HepG2 (cell line): Measurements from ENCODE around the gene ALDH4A1. TPM values are rescaled to one million over a fixed set of nuclear protein-coding genes. Genes with fewer than 3 reads are reported as not detected.

Source experiments
- ATAC-seq: fragments of 200-7000 bp; cut with Tn5 transposase; 3 replicates; pipeline ENCODE4 v1.9.1; 2020; ENCODE audit warnings: mild to moderate bottlenecking, moderate library complexity
- BruUV-seq: library from RNA; stranded (reverse); fragments of 400-500 nt; replicated peaks from 2 replicates; lab custom pipeline; 2021; lab: Mats Ljungman, UMichigan
- CTCF ChIA-PET: fragments of 300-600 bp; formaldehyde crosslinking; extraction: SDS; loops from one replicate; lab custom pipeline; 2021; ENCODE audit warnings: low total read pairs, inconsistent platforms, low intra/inter-chr PET ratio; lab: Yijun Ruan, JAX
- POLR2A ChIA-PET: fragments of 350-600 bp; sonication (Branson Sonifier 250); formaldehyde crosslinking; loops from one replicate; lab custom pipeline; 2020; ENCODE audit warnings: antibody characterized with exemption, inconsistent platforms; lab: Yijun Ruan, JAX
- DNase-seq: peaks from one replicate; pipeline ENCODE4 v3.0.0-alpha.2; 2015; ENCODE audit warnings: low spot score
- FAIRE-seq: peaks from 3 replicates; lab custom pipeline; 2011; peaks lifted over from hg19 to GRCh38; lab: Jason Lieb, UNC
- H2AFZ ChIP-seq: one replicate; pipeline ENCODE4 v1.6.1; 2011; ENCODE audit warnings: low read length, inconsistent platforms
- H3K27ac ChIP-seq: fragments of 300-600 bp; 3 replicates; pipeline ENCODE4 v1.8.0; 2011; ENCODE audit warnings: mixed run types, mild to moderate bottlenecking, mixed read lengths, low read length, inconsistent platforms; ENCODE audit not compliant: insufficient read depth; ENCODE audit errors: extremely low read length
- H3K27me3 ChIP-seq, 2 experiments: fragments of 200-600 bp in 1 of 2; 2 replicates in 1 of 2; 3 replicates in 1 of 2; pipeline versions ENCODE4 v1.6.0 to v1.8.0; 2011; ENCODE audit warnings: low read length in 2 of 2, mild to moderate bottlenecking in 2 of 2, moderate library complexity in 2 of 2, inconsistent platforms in 1 of 2; ENCODE audit not compliant: insufficient read depth in 2 of 2, control insufficient read depth in 1 of 2
- H3K36me3 ChIP-seq, 2 experiments: fragments of 200-600 bp in 1 of 2; replicated peaks in 1 of 2; 2 replicates in 1 of 2; 3 replicates in 1 of 2; pipeline versions ENCODE4 v1.5.1 to v1.8.0; 2011; ENCODE audit warnings: low read length in 2 of 2, inconsistent platforms in 1 of 2; ENCODE audit not compliant: insufficient read depth in 2 of 2, control insufficient read depth in 1 of 2
- H3K4me1 ChIP-seq: 2 replicates; pipeline ENCODE4 v1.5.1; 2012; ENCODE audit warnings: low read length, inconsistent platforms; ENCODE audit not compliant: insufficient read depth
- H3K4me2 ChIP-seq: 2 replicates; pipeline ENCODE4 v1.6.0; 2011; ENCODE audit warnings: low read depth, low read length, inconsistent platforms
- H3K4me3 ChIP-seq, 3 experiments: fragments of 200-600 bp in 1 of 3; sonication (generic), shearing (Covaris generic) in 1 of 3; replicated peaks in 1 of 3; 2 replicates each; pipeline ENCODE4 v1.5.1; 2011 to 2016; ENCODE audit warnings: low read length in 3 of 3, inconsistent platforms in 2 of 3, low read depth in 2 of 3, mild to moderate bottlenecking in 2 of 3, control low read depth in 1 of 3, mixed read lengths in 1 of 3; ENCODE audit not compliant: insufficient read depth in 1 of 3
- H3K79me2 ChIP-seq: one replicate; pipeline ENCODE4 v1.6.1; 2011; ENCODE audit warnings: low read length, inconsistent platforms; ENCODE audit not compliant: insufficient read depth
- H3K9ac ChIP-seq: 2 replicates; pipeline ENCODE4 v1.6.0; 2011; ENCODE audit warnings: mild to moderate bottlenecking, low read depth, low read length, inconsistent platforms; ENCODE audit not compliant: insufficient read depth
- H3K9me3 ChIP-seq: 2 replicates; pipeline ENCODE4 v1.5.1; 2012; ENCODE audit warnings: mild to moderate bottlenecking, low read length
- H4K20me1 ChIP-seq: 2 replicates; pipeline ENCODE4 v1.6.0; 2011; ENCODE audit warnings: inconsistent platforms, mild to moderate bottlenecking, low read length, moderate library complexity; ENCODE audit not compliant: insufficient read depth
- FOSL1 ChIP-seq: sonication (generic); formaldehyde crosslinking; IDR thresholded peaks from 2 replicates; pipeline ENCODE4 v1.9.0; 2021; ENCODE audit warnings: missing genetic modification reagents, borderline replicate concordance
- HOXA3 ChIP-seq: sonication (generic); formaldehyde crosslinking; IDR thresholded peaks from 2 replicates; pipeline ENCODE4 v1.5.0; 2020; ENCODE audit warnings: missing genetic modification reagents
- KDM2A ChIP-seq: sonication (generic); formaldehyde crosslinking; IDR thresholded peaks from 2 replicates; pipeline ENCODE4 v1.4.0; 2020; ENCODE audit warnings: low read depth, missing genetic modification reagents, borderline replicate concordance
- NCOA1 ChIP-seq: sonication (generic); formaldehyde crosslinking; IDR thresholded peaks from 2 replicates; pipeline ENCODE4 v1.9.0; 2021; ENCODE audit warnings: missing genetic modification reagents
- RAD51 ChIP-seq: fragments of 450-650 bp; IDR thresholded peaks from 2 replicates; pipeline ENCODE4 v1.6.1; 2016; ENCODE audit warnings: borderline replicate concordance
- TAF1 ChIP-seq: sonication (generic); formaldehyde crosslinking; IDR thresholded peaks from 2 replicates; pipeline ENCODE4 v1.4.0; 2020; ENCODE audit warnings: missing genetic modification reagents
- TSC22D2 ChIP-seq: sonication (generic); formaldehyde crosslinking; IDR thresholded peaks from 2 replicates; pipeline ENCODE4 v1.5.1; 2020; ENCODE audit warnings: missing genetic modification reagents, mild to moderate bottlenecking, borderline replicate concordance
- ZNF550 ChIP-seq: sonication (generic); formaldehyde crosslinking; IDR thresholded peaks from 2 replicates; pipeline ENCODE4 v1.4.0; 2020; ENCODE audit warnings: mild to moderate bottlenecking, missing genetic modification reagents, borderline replicate concordance
- ZNF616 ChIP-seq: sonication (generic); formaldehyde crosslinking; IDR thresholded peaks from 2 replicates; pipeline ENCODE4 v1.5.0; 2020; ENCODE audit warnings: low read depth, mild to moderate bottlenecking, missing genetic modification reagents
- ZSCAN9 ChIP-seq: IDR thresholded peaks from 2 replicates; pipeline ENCODE4 v1.6.1; 2016; ENCODE audit warnings: borderline replicate concordance
- WGBS: methylation state at CpG from one replicate; pipeline ENCODE4 v1.1.6; 2017; ENCODE audit warnings: low lambda C conversion rate; 5-methylcytosine and 5-hydroxymethylcytosine counted together
- in situ Hi-C: cut with HindIII; loops from 2 replicates; pipeline ENCODE4 v1.10.0; 2017; ENCODE audit warnings: low pct_unique_long_range_greater_than_20kb; ENCODE audit not compliant: extremely low pct_ligation_motif_present
- intact Hi-C: fragments of 100-400 bp; cut with micrococcal nuclease; formaldehyde crosslinking; loops from one replicate; pipeline ENCODE4 v1.10.0; 2022; ENCODE audit not compliant: unreplicated experiment
- polyA plus RNA-seq, 8 experiments: library from polyadenylated mRNA; depleted of rRNA in 3 of 8; stranded (reverse) in 7 of 8; unstranded in 1 of 8; fragments of >200 nt; fragmentation: Illumina TruSeq in 4 of 8; extraction: Trizol in 4 of 8; gene quantifications; 2 replicates each; pipeline versions ENCODE4 v1.2.1 to v1.2.3, GENCODE V29; 2011 to 2016; ENCODE audit warnings: low read depth in 4 of 8, missing spikeins in 1 of 8, mixed read lengths in 1 of 8; ENCODE audit not compliant: insufficient read depth in 1 of 8
- total RNA-seq, 5 experiments: library from RNA; depleted of rRNA; stranded (reverse); fragments of >200 nt; fragmentation: Illumina TruSeq; extraction: Trizol; gene quantifications; 2 replicates each; pipeline ENCODE4 v1.2.3, GENCODE V29; 2016; ENCODE audit warnings: low read depth in 1 of 5
- TF ChIP-seq, protein P1 (sequence below): sonication (generic); formaldehyde crosslinking; conservative IDR thresholded peaks from 2 replicates; pipeline ENCODE4 v1.4.0; 2020; ENCODE audit warnings: missing genetic modification reagents
- TF ChIP-seq, protein P2 (sequence below): sonication (generic); formaldehyde crosslinking; IDR thresholded peaks from 2 replicates; pipeline ENCODE4 v1.9.0; 2022; ENCODE audit warnings: missing genetic modification reagents, mild to moderate bottlenecking, borderline replicate concordance
- TF ChIP-seq, protein P3 (sequence below): sonication (generic); formaldehyde crosslinking; IDR thresholded peaks from 2 replicates; pipeline ENCODE4 v1.4.0; 2020; ENCODE audit warnings: missing genetic modification reagents
- TF ChIP-seq, protein P4 (sequence below): sonication (generic); formaldehyde crosslinking; IDR thresholded peaks from 2 replicates; pipeline ENCODE4 v1.4.0; 2020; ENCODE audit warnings: missing genetic modification reagents

ALDH4A1 gene
- total and polyA plus RNA-seq, 2 of the 13 experiments (the other 11 are each of a cell fraction or from before 2014, with no cell fraction given): 76.4 to 240 TPM

DNA sequence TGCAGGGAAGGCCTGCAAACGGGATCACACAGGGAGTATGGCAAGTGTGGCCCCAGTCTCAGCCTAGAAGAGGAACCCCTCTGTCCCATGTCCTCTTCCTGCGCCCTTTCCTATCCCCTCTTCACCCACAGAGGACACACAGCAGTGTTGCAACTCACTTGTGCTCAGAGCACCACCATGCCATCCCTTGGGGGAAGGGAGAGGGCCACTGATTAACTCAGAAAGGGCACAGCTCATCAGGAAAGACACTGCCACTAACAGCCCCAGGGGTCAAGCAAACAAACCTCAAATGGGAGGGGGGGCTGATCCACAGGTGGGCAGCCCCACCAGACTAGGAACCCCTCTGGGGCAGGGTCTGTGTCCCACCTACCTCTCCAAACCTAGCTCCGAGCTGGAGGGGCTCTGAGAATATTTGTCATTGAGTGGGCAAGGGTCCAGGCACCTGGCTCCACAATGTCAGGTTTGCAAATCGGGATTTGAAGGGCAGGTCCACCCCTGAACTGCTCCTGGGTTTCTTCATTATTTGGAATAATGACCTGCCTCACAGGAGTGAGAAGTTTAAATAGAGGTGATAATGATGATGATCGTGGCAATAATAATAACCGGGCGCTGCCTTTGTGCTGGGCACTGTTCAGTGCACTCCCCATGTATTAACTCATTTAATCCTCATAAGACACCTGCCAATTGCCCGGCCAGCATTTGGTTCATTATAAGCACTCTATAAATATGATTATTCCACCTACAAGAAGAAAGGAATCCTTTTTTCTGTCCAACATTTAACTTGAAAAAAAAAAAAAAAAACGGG is 1.0 kb downstream of the ALDH4A1 start:
- H3K4me1 ChIP-seq: peaks cover 59% of the 10 kb centered on the region
- ChIA-PET POLR2A (interaction anchor here (0.7 to 3.2 kb wide), 10 partner anchors 10 to 238 kb away, joined by 3 to 13 read pairs (median 4); partner anchors contain the start of gene IFFO2), CTCF (no interaction called here)
- no peak overlapping the region for H2AFZ ChIP-seq
- peaks cover 46% of the 10 kb centered on the region for H3K79me2 ChIP-seq
- peak overlapping the region; percentile 97 for H3K4me2 ChIP-seq
- H3K27ac ChIP-seq: peak overlapping the region; percentile 95
- intact Hi-C loops (loop anchor here (2.0 kb wide), 2 partner anchors 17 to 109 kb away; no protein-coding TSS in a partner anchor), in situ Hi-C loops (no loop called here)
- H3K9ac ChIP-seq: peak overlapping the region; percentile 89
- H3K9me3 ChIP-seq: no peaks in the 10 kb centered on the region
- H3K27me3 ChIP-seq: no peaks in the 10 kb centered on the region
- ATAC-seq (peak; percentile 72), DNase-seq (peak; percentile 91), FAIRE-seq (peak; percentile 97)
- H3K4me3 ChIP-seq: peak overlapping the region; percentile 81 to 95 (median 94)
- no TSS peak for BruUV-seq
- WGBS: 0% methylated on average over 9 of the region's 9 CpGs
- H3K36me3 ChIP-seq: peaks cover 6 to 19% of the 10 kb centered on the region in 2 experiments; a peak in 4 of 5 replicates
- H4K20me1 ChIP-seq: 0 out of 2 replicates have a peak, but pooled peaks cover 5% of the 10 kb centered on the region
- TF ChIP-seq HOXA3 (CRISPR knock-in tag) (peak; percentile 82), RAD51 (no peak), ZSCAN9 (peak; percentile 73), TAF1 (peak; percentile 74), ZNF550 (CRISPR knock-in tag) (no peak), FOSL1 (CRISPR knock-in tag) (no peak), TSC22D2 (CRISPR knock-in tag) (0 out of 2 replicates have a peak, but pooled peaks have one; percentile 67), ZNF616 (CRISPR knock-in tag) (no peak), NCOA1 (CRISPR knock-in tag) (no peak), KDM2A (CRISPR knock-in tag) (peak; percentile 53; the same call in 1 of the 2 replicates)
- TF ChIP-seq, protein P1, sequence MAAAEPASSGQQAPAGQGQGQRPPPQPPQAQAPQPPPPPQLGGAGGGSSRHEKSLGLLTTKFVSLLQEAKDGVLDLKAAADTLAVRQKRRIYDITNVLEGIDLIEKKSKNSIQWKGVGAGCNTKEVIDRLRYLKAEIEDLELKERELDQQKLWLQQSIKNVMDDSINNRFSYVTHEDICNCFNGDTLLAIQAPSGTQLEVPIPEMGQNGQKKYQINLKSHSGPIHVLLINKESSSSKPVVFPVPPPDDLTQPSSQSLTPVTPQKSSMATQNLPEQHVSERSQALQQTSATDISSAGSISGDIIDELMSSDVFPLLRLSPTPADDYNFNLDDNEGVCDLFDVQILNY (CRISPR knock-in tag): no peak
- TF ChIP-seq, protein P2, sequence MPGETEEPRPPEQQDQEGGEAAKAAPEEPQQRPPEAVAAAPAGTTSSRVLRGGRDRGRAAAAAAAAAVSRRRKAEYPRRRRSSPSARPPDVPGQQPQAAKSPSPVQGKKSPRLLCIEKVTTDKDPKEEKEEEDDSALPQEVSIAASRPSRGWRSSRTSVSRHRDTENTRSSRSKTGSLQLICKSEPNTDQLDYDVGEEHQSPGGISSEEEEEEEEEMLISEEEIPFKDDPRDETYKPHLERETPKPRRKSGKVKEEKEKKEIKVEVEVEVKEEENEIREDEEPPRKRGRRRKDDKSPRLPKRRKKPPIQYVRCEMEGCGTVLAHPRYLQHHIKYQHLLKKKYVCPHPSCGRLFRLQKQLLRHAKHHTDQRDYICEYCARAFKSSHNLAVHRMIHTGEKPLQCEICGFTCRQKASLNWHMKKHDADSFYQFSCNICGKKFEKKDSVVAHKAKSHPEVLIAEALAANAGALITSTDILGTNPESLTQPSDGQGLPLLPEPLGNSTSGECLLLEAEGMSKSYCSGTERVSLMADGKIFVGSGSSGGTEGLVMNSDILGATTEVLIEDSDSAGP (CRISPR knock-in tag): peak; percentile 30
- TF ChIP-seq, protein P3, sequence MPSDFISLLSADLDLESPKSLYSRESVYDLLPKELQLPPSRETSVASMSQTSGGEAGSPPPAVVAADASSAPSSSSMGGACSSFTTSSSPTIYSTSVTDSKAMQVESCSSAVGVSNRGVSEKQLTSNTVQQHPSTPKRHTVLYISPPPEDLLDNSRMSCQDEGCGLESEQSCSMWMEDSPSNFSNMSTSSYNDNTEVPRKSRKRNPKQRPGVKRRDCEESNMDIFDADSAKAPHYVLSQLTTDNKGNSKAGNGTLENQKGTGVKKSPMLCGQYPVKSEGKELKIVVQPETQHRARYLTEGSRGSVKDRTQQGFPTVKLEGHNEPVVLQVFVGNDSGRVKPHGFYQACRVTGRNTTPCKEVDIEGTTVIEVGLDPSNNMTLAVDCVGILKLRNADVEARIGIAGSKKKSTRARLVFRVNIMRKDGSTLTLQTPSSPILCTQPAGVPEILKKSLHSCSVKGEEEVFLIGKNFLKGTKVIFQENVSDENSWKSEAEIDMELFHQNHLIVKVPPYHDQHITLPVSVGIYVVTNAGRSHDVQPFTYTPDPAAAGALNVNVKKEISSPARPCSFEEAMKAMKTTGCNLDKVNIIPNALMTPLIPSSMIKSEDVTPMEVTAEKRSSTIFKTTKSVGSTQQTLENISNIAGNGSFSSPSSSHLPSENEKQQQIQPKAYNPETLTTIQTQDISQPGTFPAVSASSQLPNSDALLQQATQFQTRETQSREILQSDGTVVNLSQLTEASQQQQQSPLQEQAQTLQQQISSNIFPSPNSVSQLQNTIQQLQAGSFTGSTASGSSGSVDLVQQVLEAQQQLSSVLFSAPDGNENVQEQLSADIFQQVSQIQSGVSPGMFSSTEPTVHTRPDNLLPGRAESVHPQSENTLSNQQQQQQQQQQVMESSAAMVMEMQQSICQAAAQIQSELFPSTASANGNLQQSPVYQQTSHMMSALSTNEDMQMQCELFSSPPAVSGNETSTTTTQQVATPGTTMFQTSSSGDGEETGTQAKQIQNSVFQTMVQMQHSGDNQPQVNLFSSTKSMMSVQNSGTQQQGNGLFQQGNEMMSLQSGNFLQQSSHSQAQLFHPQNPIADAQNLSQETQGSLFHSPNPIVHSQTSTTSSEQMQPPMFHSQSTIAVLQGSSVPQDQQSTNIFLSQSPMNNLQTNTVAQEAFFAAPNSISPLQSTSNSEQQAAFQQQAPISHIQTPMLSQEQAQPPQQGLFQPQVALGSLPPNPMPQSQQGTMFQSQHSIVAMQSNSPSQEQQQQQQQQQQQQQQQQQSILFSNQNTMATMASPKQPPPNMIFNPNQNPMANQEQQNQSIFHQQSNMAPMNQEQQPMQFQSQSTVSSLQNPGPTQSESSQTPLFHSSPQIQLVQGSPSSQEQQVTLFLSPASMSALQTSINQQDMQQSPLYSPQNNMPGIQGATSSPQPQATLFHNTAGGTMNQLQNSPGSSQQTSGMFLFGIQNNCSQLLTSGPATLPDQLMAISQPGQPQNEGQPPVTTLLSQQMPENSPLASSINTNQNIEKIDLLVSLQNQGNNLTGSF (CRISPR knock-in tag): no peak
- TF ChIP-seq, protein P4, sequence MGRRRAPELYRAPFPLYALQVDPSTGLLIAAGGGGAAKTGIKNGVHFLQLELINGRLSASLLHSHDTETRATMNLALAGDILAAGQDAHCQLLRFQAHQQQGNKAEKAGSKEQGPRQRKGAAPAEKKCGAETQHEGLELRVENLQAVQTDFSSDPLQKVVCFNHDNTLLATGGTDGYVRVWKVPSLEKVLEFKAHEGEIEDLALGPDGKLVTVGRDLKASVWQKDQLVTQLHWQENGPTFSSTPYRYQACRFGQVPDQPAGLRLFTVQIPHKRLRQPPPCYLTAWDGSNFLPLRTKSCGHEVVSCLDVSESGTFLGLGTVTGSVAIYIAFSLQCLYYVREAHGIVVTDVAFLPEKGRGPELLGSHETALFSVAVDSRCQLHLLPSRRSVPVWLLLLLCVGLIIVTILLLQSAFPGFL (CRISPR knock-in tag): no peak
